ENCODE results near the gene NKPD1.

DNA sequence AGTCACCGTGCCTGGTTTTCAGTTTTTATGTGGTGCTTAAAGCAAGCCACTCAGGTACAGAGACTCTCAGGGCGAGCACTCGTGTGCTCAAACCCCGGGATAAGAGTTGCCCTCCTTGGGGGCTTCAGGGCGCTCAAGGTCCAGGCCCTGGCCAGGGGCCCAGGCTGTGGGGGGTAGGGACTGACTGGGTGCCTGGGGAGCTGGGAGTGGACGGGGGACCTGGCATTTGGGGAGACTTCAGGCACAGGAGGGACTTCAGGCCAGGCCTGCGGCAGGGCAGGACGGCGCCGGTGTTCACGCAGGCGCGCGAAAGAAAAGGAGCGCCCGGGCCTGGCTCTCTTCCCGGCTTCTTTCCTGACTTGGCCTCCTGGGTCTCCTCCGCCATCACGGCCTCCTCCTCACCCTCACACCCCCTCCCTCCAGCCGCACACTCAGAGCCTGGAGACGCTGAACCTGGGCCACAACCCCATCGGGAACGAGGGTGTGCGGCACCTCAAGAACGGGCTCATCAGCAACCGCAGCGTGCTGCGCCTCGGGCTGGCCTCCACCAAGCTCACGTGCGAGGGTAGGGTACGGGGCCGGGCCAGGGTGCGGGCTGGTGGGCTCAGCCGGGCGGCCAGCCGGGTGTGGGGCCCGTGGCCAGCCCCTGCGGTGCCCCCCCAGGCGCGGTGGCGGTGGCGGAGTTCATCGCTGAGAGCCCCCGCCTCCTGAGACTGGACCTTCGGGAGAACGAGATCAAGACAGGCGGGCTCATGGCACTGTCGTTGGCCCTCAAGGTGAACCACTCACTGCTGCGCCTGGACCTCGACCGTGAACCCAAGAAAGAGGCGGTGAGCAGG lies 16.1 kb downstream of the NKPD1 start:
- no peak for TF ChIP-seq CTCF (IDR thresholded peaks at IDR 0.05)
- no peak for TF ChIP-seq POLR2A (IDR thresholded peaks at IDR 0.05)
